Neural cell (in vitro differentiated cells): ENCODE data around the gene RYR2. TPM values are rescaled to one million over a fixed set of nuclear protein-coding genes. Genes with fewer than 3 reads are reported as not detected.

Experiments used
- H2AFZ ChIP-seq: fragments of 200-600, 300-800 bp; sonication (generic), shearing (Covaris generic); 2 replicates; pipeline ENCODE4 v1.6.0; 2014; ENCODE audit warnings: low read depth, mild to moderate bottlenecking, antibody characterized with exemption, low read length, moderate library complexity
- H3F3A ChIP-seq: fragments of 200-600 bp; shearing (Covaris generic); 2 replicates; pipeline ENCODE4 v1.6.1; 2016; ENCODE audit warnings: mild to moderate bottlenecking, moderate library complexity, mixed read lengths, antibody characterized with exemption, low read length; ENCODE audit not compliant: insufficient read depth, poor library complexity, severe bottlenecking
- H3K27ac ChIP-seq: fragments of 200-600, 300-800 bp; sonication (generic), shearing (Covaris generic); 2 replicates; pipeline ENCODE4 v1.5.1; 2014; ENCODE audit warnings: mild to moderate bottlenecking, low read length, moderate library complexity
- H3K27me3 ChIP-seq: fragments of 300-800, 200-600 bp; sonication (generic), shearing (Covaris generic); 2 replicates; pipeline ENCODE4 v1.6.0; 2014; ENCODE audit warnings: mild to moderate bottlenecking, low read depth, low read length, moderate library complexity; ENCODE audit not compliant: insufficient read depth
- H3K36me3 ChIP-seq: fragments of 300-800, 200-600 bp; sonication (generic), shearing (Covaris generic); 2 replicates; pipeline ENCODE4 v1.5.1; 2014; ENCODE audit warnings: mild to moderate bottlenecking, antibody characterized with exemption, low read length, moderate library complexity; ENCODE audit not compliant: insufficient read depth
- H3K4me2 ChIP-seq: fragments of 300-800, 200-600 bp; sonication (generic), shearing (Covaris generic); 2 replicates; pipeline ENCODE4 v1.6.0; 2014; ENCODE audit warnings: mild to moderate bottlenecking, low read length
- H3K4me3 ChIP-seq: fragments of 300-800, 200-600 bp; sonication (generic), shearing (Covaris generic); 2 replicates; pipeline ENCODE4 v1.5.1; 2014; ENCODE audit warnings: mild to moderate bottlenecking, low read length, moderate library complexity
- H3K79me2 ChIP-seq: fragments of 200-600 bp; shearing (Covaris generic); replicated peaks from 2 replicates; pipeline ENCODE4 v1.6.0; 2014; ENCODE audit warnings: mild to moderate bottlenecking, low read length, moderate library complexity; ENCODE audit not compliant: insufficient read depth
- H3K9ac ChIP-seq: fragments of 300-800, 200-600 bp; sonication (generic), shearing (Covaris generic); 2 replicates; pipeline ENCODE4 v1.6.1; 2016; ENCODE audit warnings: mild to moderate bottlenecking, low read length, mixed read lengths
- H3K9me2 ChIP-seq: fragments of 200-600 bp; shearing (Covaris generic); 2 replicates; pipeline ENCODE4 v1.6.1; 2016; ENCODE audit warnings: mild to moderate bottlenecking, low read length, mixed read lengths; ENCODE audit not compliant: insufficient read depth
- H3K9me3 ChIP-seq: fragments of 200-600, 300-800 bp; sonication (generic), shearing (Covaris generic); 2 replicates; pipeline ENCODE4 v1.6.1; 2016; ENCODE audit warnings: mild to moderate bottlenecking, mixed run types, low read length, moderate library complexity, mixed read lengths
- H4K20me1 ChIP-seq: fragments of 200-600 bp; shearing (Covaris generic); 2 replicates; pipeline ENCODE4 v1.6.1; 2016; ENCODE audit warnings: mild to moderate bottlenecking, mixed run types; ENCODE audit not compliant: insufficient read depth
- EP300 ChIP-seq: fragments of 450-650 bp; conservative IDR thresholded peaks from 2 replicates; pipeline ENCODE4 v1.6.1; 2014; ENCODE audit warnings: antibody characterized with exemption, mild to moderate bottlenecking, moderate library complexity; ENCODE audit not compliant: poor library complexity, severe bottlenecking
- EZH2 ChIP-seq: fragments of 200-600, 300-800 bp; shearing (Covaris generic), sonication (generic); IDR thresholded peaks from 2 replicates; pipeline ENCODE4 v1.6.1; 2014; ENCODE audit warnings: antibody characterized with exemption, low read length, borderline replicate concordance, mild to moderate bottlenecking; ENCODE audit not compliant: insufficient read depth, poor library complexity, severe bottlenecking
- MXI1 ChIP-seq: fragments of 450-650 bp; conservative IDR thresholded peaks from 2 replicates; pipeline ENCODE4 v1.6.1; 2014; ENCODE audit warnings: antibody characterized with exemption, mild to moderate bottlenecking; ENCODE audit not compliant: poor library complexity, severe bottlenecking
- POLR2AphosphoS5 ChIP-seq: IDR thresholded peaks from 2 replicates; pipeline ENCODE4 v1.6.1; 2012
- RAD21 ChIP-seq: fragments of 450-650 bp; conservative IDR thresholded peaks from 2 replicates; pipeline ENCODE4 v1.6.1; 2014; ENCODE audit warnings: antibody characterized with exemption, mild to moderate bottlenecking, moderate library complexity
- SMC3 ChIP-seq: fragments of 450-650 bp; conservative IDR thresholded peaks from 2 replicates; pipeline ENCODE4 v1.6.1; 2014; ENCODE audit warnings: antibody characterized with exemption, mild to moderate bottlenecking, moderate library complexity; ENCODE audit not compliant: poor library complexity
- TAF1 ChIP-seq: IDR thresholded peaks from 2 replicates; pipeline ENCODE4 v1.6.1; 2012; ENCODE audit warnings: low read depth
- polyA plus RNA-seq: library from polyadenylated mRNA; depleted of rRNA; stranded (reverse); fragments of >200 nt; gene quantifications from 2 replicates; pipeline ENCODE4 v1.2.3, GENCODE V29; 2014
- TF ChIP-seq, protein P1 (sequence below): fragments of 450-650 bp; IDR thresholded peaks from 2 replicates; pipeline ENCODE4 v1.5.1; 2014; ENCODE audit warnings: antibody characterized with exemption, mild to moderate bottlenecking, moderate library complexity; ENCODE audit not compliant: poor library complexity, severe bottlenecking
- TF ChIP-seq, protein P2 (sequence below): IDR thresholded peaks from 2 replicates; pipeline ENCODE4 v1.6.1; 2012; ENCODE audit warnings: borderline replicate concordance

RYR2 gene
- polyA plus RNA-seq, 1 donor from 2014 or later, result 3.8 TPM

DNA sequence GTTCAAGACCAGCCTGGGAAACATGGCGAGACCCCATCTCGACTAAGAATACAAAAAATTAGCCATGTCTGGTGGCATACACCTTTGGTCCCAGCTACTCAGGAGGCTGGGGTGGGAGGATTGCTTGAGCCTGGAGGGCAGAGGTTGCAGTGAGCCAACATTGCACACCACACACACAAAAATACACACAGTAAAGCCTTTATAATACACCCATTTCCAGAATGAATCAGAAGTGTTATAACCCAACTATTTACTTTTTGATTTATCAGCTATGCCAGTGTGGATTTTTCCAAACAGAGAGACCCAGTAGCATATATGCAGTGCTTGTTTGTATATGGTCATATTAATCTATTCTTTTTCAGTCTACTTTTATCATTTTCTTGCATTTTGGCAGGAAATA lies 648.7 kb downstream of the RYR2 start:
- no peaks in the 10 kb centered on the region for H3K9me2 ChIP-seq
- H3K27ac ChIP-seq, result no peak overlapping the region
- no peak overlapping the region for H3K4me3 ChIP-seq
- no peaks in the 10 kb centered on the region for H3F3A ChIP-seq
- no peak overlapping the region for H2AFZ ChIP-seq
- no peaks in the 10 kb centered on the region for H3K79me2 ChIP-seq
- no peaks in the 10 kb centered on the region for H3K36me3 ChIP-seq
- no peaks in the 10 kb centered on the region for H3K27me3 ChIP-seq
- no peak overlapping the region for H3K4me2 ChIP-seq
- TF ChIP-seq EP300, result no peak
- TF ChIP-seq, protein P1, sequence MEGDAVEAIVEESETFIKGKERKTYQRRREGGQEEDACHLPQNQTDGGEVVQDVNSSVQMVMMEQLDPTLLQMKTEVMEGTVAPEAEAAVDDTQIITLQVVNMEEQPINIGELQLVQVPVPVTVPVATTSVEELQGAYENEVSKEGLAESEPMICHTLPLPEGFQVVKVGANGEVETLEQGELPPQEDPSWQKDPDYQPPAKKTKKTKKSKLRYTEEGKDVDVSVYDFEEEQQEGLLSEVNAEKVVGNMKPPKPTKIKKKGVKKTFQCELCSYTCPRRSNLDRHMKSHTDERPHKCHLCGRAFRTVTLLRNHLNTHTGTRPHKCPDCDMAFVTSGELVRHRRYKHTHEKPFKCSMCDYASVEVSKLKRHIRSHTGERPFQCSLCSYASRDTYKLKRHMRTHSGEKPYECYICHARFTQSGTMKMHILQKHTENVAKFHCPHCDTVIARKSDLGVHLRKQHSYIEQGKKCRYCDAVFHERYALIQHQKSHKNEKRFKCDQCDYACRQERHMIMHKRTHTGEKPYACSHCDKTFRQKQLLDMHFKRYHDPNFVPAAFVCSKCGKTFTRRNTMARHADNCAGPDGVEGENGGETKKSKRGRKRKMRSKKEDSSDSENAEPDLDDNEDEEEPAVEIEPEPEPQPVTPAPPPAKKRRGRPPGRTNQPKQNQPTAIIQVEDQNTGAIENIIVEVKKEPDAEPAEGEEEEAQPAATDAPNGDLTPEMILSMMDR, result no peak
- TF ChIP-seq, protein P2, sequence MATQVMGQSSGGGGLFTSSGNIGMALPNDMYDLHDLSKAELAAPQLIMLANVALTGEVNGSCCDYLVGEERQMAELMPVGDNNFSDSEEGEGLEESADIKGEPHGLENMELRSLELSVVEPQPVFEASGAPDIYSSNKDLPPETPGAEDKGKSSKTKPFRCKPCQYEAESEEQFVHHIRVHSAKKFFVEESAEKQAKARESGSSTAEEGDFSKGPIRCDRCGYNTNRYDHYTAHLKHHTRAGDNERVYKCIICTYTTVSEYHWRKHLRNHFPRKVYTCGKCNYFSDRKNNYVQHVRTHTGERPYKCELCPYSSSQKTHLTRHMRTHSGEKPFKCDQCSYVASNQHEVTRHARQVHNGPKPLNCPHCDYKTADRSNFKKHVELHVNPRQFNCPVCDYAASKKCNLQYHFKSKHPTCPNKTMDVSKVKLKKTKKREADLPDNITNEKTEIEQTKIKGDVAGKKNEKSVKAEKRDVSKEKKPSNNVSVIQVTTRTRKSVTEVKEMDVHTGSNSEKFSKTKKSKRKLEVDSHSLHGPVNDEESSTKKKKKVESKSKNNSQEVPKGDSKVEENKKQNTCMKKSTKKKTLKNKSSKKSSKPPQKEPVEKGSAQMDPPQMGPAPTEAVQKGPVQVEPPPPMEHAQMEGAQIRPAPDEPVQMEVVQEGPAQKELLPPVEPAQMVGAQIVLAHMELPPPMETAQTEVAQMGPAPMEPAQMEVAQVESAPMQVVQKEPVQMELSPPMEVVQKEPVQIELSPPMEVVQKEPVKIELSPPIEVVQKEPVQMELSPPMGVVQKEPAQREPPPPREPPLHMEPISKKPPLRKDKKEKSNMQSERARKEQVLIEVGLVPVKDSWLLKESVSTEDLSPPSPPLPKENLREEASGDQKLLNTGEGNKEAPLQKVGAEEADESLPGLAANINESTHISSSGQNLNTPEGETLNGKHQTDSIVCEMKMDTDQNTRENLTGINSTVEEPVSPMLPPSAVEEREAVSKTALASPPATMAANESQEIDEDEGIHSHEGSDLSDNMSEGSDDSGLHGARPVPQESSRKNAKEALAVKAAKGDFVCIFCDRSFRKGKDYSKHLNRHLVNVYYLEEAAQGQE, result no peak
- no peaks in the 10 kb centered on the region for H4K20me1 ChIP-seq
- H3K9ac ChIP-seq, result no peak overlapping the region
- no peaks in the 10 kb centered on the region for H3K9me3 ChIP-seq

DNA sequence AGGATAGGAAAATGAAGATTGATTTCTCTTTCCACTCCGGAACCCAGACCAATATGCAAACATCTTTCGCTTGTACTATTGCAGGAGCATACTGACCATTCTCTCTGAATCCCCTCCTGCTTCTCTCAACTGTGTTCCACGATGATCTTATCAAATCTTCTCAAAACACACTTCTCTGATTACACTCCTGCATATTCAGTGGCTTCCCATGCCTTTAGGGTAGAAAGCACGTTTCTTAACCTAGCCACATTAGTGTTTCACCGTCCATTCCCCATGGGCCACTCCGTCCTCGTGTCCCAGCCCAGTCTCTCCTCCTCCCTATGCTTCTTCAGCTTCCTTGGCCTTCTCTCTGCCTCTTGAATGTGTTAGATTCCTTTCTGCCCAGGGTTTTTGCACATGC lies 650.3 kb downstream of the RYR2 start:
- Histone ChIP-seq H3K4me3 (no peak overlapping the region), H4K20me1 (no peaks in the 10 kb centered on the region), H3K79me2 (no peaks in the 10 kb centered on the region), H2AFZ (no peak overlapping the region), H3K36me3 (no peaks in the 10 kb centered on the region), H3K9me3 (no peaks in the 10 kb centered on the region), H3K4me2 (no peak overlapping the region), H3K9me2 (no peaks in the 10 kb centered on the region), H3K9ac (no peak overlapping the region), H3K27me3 (no peaks in the 10 kb centered on the region), H3K27ac (no peak overlapping the region), H3F3A (no peaks in the 10 kb centered on the region)
- no peak for TF ChIP-seq EZH2
- TF ChIP-seq POLR2AphosphoS5, result no peak
- TF ChIP-seq, protein P1, result no peak
- TF ChIP-seq EP300, result no peak
- TF ChIP-seq, protein P2, result no peak
- no peak for TF ChIP-seq SMC3
- no peak for TF ChIP-seq TAF1
- no peak for TF ChIP-seq MXI1
- no peak for TF ChIP-seq RAD21
